ENCODE data around the gene OSTF1. TPM values are rescaled to one million over a fixed set of nuclear protein-coding genes. Genes with fewer than 3 reads are reported as not detected.

OSTF1 gene
- polyA plus RNA-seq, 3 donors: 26.3 to 31.0 (median 29.5) TPM

DNA sequence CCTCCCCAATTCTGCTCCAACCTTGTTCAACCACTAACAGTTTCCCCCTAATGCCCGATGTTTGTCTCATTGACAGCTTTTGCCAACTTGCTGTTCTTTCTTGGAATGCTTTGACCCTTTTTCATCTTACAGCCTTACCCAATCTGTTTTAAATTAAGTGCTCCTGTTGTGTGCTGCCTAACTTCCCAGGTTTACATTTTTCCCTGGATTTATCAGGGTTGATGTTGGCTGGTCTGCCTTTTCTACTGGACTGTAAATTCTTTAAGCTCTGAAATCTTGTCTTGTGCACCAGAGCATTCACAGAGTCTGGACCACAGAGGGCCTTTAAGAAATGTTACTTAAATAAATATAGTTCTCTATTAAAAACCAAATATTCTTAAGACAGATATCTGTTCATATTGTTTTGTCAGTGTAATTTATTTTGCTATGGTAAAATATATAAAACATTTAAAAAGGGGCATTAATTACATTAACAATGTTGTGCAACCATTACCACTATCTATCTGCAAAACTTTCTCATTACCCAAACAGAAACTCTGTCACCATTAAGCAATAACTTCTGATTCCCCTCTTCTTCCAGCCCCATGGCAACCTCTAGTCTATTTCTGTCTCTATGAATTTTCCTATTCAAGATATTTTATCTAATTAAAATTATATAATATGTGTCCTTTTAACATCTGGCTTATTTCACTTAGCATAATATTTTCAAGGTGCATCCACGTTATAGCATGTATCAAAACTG lies 73.0 kb downstream of the OSTF1 start:
- no peak for DNase-seq (ENCODE audit: low read depth in 3 of 3, low spot score in 2 of 3)

DNA sequence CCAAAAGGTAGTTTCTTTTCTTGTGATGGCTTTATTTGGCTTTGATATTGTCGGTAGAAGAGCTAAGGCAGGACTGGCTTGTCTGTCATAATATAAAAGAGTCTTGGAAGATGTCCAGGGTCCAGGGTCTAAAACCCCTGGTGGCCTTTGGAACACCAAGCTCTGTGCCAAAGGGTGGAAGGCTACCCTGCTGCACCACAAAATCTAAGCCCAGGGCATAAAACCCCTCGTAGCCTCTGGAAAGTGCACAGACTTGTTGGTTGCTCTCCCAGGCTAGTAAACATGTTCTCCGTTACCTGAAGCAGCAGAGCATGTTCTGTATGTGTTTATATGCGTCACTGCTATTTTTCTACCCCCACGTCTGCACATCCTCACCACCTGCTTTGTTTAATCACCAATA lies 75.5 kb downstream of the OSTF1 start:
- no peak for DNase-seq (ENCODE audit: low read depth in 3 of 3, low spot score in 2 of 3)

DNA sequence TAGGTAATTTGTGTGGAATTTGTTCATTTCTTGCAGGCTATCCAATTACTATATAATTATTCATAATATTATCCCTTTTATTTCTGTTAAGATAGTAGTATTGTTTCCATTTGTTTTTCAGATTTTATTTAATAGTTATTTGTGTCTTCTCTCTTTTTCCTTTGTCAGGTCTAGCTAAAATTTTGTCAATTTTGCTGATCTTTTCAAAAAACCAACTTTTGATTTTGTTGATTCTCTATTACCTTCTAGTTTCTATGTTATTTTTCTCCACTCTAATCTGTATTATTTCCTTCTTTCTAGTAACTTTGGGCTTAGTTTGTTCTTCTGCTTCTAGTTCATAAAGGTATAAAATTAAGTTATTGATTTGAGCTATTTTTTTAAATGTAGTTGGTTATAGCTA lies 76.3 kb downstream of the OSTF1 start:
- no peak for DNase-seq (ENCODE audit: low read depth in 3 of 3, low spot score in 2 of 3)

DNA sequence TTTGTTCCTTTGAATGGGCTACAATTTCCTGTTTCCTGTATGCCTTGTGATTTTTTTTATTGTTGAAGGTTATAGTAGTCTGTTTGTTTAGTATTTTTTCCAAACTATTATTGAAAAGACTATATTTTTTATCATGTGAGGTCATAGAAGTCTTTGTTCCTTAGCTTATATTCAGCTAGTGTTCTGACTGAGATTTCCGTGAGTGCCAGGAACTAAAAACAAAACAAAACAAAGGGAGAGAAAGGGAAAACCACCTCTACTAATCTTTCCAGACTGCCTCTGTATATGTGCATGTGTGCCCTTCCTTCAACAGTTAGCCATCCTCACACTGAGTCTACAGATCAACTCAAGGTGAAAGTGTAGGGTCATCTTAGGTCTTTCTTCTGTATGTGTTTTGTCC lies 79.0 kb downstream of the OSTF1 start:
- no peak for DNase-seq (ENCODE audit: low read depth in 3 of 3, low spot score in 2 of 3)

DNA sequence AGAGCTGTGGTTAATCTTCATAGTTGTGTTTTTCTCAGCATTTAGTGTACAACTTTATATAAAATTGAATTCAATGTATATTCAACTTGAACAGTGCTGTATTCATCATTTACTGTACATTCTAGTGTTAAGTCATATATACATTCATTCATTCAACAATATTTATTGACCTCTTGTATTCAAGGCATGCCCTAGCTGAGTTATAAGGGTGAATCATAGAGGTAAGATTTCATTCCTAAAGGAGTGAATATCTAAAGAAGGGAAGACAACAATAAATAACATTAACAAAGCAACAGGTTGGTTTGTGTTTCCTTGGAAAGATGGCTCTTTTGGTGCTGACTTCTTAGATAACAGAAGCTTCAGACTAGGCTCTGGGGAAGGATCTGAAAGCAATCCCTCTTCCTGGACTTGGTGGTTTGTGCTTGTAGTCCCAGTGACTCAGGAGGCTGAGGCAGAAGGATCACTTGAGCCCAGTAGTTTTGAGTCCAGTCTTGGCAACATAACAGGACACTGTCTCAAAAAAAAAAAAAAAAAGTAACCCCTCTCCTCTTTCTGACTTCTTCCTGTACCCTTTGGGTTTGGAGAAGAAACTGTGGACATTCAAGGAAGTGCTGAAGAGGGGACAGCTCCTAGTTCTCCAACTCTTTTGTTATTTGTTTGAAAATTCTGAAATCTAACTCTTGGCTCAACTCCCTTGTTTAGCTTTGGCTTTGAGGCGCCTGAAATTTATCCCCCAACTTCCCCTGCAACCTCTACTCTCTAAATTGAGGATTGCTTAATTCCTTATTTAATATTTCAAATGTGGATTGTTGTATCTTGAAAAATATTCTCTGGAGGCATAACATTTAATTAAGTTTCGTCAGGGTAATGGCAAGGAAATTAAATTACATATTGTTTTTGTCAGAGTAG lies 80.2 kb downstream of the OSTF1 start:
- DNase-seq (ENCODE audit: low read depth in 3 of 3, low spot score in 2 of 3): no peak

DNA sequence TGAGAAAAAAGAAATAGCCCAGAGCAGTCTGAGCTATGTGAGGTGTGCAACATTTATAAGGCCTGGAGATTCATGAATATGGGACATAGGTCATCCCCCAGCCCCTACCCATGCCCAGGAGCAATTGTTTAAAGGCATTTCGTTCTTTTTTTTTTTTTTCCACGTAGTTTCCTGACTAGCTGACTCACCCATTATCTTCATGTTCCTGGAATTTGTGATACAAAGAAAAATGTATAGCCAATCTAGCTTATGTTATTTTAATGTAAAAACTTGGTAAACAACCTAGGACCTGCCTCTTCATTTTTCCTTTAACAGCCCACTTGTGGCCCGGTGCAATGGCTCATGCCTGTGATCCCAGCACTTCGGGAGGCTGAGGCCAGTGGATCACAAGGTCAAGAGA lies 81.3 kb downstream of the OSTF1 start:
- no peak for DNase-seq (ENCODE audit: low read depth in 3 of 3, low spot score in 2 of 3)

DNA sequence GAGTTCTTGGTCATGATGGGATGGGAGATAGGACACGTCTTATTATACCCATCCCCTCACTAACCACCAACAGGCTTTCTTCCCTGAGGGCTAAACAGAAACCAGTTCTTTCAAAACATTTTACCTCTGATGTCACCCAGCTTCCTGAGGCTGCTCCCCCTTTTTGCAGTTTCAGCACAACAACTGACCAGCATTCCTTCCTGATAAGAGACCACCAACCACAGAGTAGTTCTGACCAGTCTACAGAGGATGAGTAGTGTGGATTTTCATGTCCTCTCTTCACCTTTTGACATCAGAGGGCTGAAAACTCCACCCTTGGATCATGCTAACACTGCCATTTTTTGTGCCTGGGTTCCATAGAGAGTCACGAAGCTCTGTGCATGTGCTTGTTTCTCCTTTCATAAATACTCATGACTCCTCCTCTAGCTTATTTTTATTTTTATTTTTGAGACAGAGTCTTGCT lies 82.6 kb downstream of the OSTF1 start:
- DNase-seq (ENCODE audit: low read depth in 3 of 3, low spot score in 2 of 3): no peak

DNA sequence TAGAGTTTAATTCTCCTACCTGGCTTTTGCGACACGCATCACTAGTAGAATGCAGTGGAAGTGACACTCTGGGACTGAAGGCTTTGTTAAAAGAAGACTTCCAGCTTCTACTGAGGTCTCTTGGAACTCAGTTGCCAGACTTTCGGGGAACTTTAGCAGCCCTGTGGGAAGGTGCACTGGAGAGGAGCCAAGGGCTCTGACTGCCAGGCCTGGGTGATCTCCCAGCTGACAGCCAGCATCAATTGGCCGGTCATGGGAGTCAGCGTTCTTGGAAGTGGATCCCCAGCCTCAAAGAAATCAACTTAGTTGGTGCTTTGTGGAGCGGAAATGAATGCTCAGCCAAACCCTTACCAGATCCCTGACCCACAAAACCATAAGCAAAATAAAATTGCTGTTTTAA lies 87.1 kb downstream of the OSTF1 start:
- no peak for DNase-seq (ENCODE audit: low read depth in 3 of 3, low spot score in 2 of 3)

DNA sequence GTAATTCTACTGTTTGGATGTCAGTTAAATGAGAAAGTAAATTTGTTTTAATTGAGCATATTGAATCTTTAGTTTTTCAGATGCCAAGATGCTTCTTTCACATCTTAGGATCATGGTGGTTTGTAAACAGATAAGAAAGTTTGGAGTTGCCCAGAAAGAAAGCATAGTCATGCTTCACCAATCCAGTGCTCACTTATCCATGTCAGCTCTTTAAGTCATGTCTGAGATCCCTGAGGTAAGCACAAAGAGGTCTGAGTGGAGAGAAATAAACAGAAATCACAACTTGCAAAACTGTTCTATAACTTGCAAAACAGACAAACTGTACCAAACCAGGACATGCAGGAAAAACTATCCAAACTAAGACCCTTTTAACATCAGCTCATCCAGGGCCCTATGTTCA lies 87.7 kb downstream of the OSTF1 start:
- no peak for DNase-seq (ENCODE audit: low read depth in 3 of 3, low spot score in 2 of 3)

DNA sequence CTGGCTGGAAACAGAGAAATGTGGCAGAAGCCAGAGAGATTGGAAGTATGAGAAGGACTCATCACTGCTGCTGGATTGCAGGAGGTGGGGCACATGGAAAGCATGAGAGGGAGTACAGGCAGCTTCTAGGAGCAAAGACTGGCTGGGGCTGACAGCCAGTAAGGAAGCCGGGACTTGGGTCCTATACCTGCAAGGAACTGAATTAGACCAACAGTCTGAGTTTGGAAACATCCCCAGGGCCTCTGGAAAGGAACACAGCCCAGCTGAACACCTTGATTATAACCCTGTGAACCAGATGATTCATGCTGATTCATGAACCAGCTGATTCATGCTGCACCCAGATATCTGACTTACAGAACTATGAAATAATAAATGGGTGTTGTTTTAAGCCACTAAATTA lies 93.4 kb downstream of the OSTF1 start:
- no peak for DNase-seq (ENCODE audit: low read depth in 3 of 3, low spot score in 2 of 3)

DNA sequence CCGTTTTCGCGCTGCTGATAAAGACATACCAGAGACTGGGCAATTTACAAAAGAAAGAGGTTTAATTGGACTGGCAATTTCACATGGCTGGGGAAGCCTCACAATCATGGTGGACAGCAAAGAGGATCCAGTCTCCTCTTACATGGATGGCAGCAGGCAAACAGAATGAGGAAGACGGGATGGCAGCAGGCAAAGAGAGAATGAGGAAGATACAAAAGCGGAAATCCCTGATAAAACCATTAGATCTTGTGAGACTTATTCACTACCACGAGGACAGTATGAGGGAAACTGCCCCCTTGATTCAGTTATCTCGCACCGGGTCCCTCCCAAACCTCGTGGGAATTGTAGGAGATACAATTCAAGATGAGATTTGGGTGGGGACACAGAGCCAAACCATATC lies 95.0 kb downstream of the OSTF1 start:
- DNase-seq (ENCODE audit: low read depth in 3 of 3, low spot score in 2 of 3): no peak

DNA sequence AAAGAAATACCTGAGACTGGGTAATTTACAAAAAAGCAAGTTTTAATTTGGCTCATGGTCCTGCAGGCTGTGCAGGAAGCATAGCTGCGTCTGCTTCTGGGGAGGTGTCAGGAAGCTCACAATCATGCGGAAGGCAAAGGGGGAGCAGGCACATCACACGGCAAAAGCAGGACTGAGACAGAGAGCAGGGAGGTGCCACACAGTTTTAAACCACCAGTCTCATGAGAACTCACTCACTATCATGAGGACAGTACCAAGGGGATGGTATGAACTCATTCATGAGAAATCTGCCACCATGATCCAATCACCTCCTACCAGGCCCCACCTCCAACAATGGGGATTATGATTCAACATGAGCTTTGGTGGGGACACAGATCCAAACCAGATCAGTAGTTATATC lies 96.2 kb downstream of the OSTF1 start:
- no peak for DNase-seq (ENCODE audit: low read depth in 3 of 3, low spot score in 2 of 3)

DNA sequence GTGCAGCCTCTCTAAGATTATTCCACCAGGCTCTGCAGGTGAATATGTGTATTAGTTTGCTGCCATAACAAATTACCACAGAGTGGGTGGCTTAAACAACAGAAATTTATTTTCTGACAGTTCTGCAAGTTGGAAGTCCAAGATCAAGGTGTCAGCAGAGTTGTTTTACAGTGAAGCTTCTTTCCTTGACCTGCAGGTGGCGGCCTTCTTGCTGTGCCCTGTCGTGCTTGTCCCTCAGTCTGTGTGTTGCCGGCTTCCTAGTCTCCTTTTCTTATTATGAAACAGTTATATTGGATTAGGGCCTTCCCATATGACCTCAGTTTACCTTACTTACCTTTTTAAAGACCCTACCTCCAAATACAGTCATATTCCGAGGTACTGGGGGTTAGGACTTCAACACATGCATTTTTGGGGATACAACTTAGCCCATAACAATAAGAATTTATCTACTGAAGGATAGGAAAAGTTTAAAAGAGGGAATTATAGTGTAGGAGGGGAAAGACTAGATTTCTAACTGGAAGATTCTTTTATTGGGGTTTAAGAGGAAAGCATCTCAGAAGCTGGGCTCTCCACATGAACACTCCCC lies 97.4 kb downstream of the OSTF1 start:
- DNase-seq (ENCODE audit: low read depth in 3 of 3, low spot score in 2 of 3): no peak

DNA sequence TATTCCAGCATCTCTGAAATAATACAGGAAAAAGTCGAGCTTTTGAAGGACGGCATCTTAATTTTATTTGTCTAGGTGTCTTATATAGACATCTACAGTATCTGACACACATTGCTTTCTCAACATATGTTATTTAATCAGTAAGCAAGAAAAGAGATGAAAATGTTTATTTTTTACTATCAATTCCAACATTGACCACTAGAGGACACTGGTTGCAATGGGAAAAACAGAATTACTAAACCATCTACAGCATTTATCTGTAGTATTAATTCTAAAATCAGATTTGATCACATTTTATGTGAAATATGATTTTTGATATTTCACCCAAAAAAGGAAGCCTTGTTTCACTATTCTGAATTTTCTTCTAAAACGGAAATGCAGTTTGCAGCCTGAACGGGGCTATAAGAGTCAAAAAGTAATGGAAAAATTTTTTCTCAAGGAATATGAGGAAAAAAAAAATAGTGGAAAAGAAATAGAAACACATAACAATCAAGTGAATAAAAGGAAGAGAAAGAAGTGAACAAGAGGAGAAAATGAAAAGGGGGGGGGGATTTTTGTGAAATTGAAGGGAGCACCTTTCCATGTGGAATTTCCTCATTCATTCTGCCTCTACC lies 98.6 kb downstream of the OSTF1 start:
- DNase-seq (ENCODE audit: low read depth in 3 of 3, low spot score in 2 of 3): no peak

DNA sequence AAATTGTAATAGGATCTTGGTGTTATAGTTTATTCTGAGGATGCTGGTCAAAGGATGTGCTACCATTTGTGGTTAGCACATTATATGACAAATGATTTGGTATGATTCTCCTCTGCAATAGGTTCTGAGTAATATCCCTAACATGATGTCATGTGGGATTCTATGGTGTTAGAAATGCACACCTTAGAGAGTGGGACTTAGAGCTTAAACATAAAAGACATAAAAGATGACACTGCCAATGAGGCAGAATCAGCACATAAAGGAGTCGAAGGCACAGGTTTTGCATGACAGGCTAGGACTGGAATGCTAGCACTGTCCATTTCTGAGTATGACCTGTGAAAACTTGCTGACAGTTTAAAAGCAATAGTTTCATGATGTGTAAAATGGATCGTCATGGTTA lies 100.4 kb downstream of the OSTF1 start:
- DNase-seq (ENCODE audit: low read depth in 3 of 3, low spot score in 2 of 3): no peak

DNA sequence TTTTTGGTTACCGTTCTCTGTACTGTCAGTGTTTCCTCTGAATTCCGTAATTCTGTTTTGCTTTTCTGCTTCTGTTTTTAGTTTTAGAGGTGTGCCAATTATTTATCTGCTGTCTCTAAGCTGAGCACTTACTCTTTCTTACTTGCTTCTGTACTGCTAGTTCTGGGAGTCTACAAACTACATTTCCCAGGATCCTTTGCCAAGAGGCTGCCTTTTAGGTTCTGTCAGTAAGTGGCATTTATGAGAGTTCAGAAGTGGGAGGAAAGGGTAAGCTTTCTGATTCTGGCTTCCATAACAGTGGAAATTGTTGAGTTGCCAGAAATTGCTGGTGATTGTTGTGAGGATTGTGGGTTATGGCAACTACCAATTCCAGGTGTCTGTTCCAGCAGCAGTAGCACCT lies 102.4 kb downstream of the OSTF1 start:
- DNase-seq (ENCODE audit: low read depth in 3 of 3, low spot score in 2 of 3): no peak

Other genes with a start within 250 kb of the OSTF1 start
- 1 to 10 TPM; 1.1 to 1.6 (median 1.3) TPM for gene TRPM6, start 200.6 kb upstream of the OSTF1 start, polyA plus RNA-seq (ENCODE audit: insufficient read length in 3 of 3)
- gene C9orf40, start 135.6 kb upstream of the OSTF1 start, polyA plus RNA-seq (ENCODE audit: insufficient read length in 3 of 3): 1 to 10 TPM; 6.0 to 6.8 (median 6.1) TPM
- 10 to 100 TPM; 18.6 to 20.6 (median 19.9) TPM for gene CARNMT1, start 60.2 kb upstream of the OSTF1 start, polyA plus RNA-seq (ENCODE audit: insufficient read length in 3 of 3)
- 10 to 100 TPM; 13.6 to 31.4 (median 25.6) TPM for gene NMRK1, start 359 bp upstream of the OSTF1 start, polyA plus RNA-seq (ENCODE audit: insufficient read length in 3 of 3)